GM19043 (cell line): ENCODE data around the gene NCKAP5.

Experiments
- ATAC-seq: cut with Tn5 transposase; IDR thresholded peaks from one replicate; pipeline ENCODE4 v1.9.1; 2021; ENCODE audit warnings: low read depth; ENCODE audit not compliant: unreplicated experiment

The NCKAP5 gene

DNA sequence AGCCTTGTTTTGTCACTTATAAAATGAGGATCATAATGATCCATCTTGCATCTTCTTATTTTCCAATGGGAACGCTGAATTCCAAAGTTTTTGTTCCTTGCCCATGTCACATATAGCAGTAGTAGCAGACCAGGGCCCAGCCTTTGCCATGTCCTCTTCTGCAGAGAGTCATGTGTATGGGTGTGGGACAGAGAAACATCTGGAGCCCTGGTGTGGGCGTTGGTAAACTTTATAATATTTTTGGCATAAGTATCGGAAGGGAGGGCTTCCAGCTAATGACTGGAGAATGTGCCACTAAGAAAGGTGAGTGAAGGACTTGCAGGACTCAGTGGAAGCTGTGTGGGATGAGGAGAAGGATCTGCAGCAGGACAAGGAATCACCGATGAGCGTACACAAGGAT lies 157.2 kb downstream of the NCKAP5 start:
- no peak for ATAC-seq

DNA sequence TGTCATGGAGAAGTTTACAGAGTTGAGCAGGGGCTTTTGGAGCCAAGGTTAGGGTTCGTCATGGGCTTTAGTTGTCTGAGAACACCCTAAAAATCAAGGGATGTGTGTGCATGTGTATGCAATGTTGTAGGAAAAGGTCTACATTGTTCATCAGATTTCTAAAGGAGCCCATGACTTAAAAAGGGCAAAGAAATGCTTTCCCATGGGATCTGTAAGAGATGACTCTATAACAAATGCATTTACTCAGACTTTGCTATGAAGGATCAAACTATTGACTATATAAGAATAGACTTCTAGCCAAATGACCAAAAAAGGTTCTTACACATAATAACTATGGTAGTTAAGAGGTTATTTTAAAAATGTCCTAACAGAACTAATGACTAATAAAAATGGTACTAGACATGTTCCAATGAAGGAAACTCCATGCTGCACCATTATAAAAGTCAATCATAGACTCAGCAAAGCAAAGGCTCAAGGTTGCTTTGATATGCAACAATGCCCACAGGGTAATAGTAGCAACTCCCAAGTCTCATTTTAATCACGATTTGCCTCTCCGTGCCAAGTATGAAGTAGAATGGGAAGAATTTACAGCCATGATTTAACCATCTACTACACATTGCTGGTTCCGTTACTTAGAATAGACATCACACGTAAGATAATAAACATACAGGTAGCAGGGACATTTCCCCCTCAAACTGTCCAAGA lies 158.5 kb downstream of the NCKAP5 start:
- no peak for ATAC-seq

DNA sequence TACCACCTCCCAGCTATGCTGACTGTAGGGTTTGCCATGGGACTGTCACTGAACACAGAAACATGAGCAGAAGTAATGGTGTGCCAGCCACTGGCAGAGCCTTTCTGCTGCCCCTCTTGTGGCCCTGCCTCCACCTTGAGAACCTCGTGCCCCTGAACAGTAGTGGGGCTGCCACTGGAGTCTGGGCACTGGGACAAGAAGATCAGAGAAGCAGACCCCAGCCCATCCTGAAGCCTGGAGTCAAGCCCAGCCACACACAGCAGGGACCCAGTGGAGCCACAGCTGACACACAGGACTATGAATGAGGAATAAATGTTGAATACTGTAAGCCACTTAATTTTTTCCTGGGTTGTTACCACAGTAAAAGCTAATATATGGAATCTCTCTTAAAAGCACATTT lies 159.6 kb downstream of the NCKAP5 start:
- ATAC-seq: no peak

DNA sequence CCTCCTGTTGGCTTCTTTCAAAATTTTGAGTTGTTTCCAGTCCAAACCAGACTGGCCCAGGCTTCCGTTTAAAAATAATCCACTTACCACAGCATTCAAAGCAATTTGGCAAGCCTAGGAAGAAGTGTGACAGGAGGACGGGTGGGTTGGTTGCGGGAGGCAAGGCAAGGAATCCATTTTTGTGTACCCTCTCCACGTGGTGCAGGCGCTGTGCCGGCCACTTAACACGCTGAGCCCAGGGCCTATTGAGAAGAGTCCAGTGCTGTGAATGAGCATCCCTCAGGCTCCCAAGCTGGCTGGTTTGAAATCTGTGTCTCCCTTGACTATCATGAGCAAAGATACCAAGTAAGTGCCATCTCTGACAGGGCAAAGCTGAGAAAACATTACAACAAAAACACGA lies 160.9 kb downstream of the NCKAP5 start:
- no peak for ATAC-seq

DNA sequence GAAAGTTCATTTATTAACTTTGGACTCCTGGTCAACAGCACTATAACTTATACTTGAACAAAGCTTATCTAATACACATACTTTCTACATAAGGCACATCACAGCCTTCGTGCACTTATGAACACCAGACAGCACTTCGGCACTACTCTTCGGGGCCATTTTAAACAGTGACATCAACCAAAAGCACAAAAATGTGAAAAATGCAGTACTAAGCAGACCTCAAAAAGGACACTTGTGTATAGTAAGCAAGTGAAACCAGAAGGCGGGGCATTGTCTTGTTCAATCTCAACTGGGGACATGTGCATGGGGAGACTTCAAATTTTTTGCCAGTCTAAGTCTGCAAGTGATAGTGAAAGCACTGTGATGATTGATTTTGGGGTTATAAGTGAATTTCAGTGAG lies 163.0 kb downstream of the NCKAP5 start:
- ATAC-seq: no peak

DNA sequence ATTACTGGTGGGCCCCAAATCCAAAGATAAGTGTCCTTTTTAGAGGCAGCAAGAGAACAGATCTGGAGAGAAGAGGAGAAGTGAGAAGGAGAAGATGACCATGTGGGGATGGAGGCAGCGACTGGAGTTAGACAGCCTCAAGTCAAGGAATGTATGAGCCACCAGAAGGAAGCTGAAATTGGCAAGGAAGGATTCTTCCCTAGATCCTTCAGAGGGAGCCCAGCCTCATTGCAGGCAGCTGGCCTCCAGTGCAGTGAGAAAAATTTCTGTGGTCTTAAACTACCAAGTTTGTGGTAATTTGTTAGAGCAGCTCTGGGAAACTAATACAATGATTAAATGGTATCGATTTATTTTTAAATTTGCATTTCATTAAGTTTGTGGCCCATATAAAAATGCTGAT lies 167.9 kb downstream of the NCKAP5 start:
- ATAC-seq: no peak

DNA sequence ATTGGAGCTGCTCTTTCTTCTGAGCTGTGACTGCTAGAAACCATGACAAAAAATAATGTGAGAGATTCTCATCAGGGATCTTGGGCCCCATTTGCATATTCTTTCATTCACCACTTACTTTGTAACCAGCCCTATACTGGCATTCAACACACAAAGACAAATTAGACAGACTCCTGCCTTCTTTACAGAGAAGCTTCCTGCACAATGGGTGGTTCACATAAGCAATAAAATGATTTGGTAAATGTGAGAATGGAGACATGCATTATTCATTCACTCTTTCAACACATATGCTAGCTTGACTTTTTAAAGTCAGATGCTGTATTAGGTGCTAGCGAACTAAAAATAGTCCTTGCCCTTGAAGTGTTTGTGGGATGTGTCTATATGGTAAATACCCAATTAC lies 174.4 kb downstream of the NCKAP5 start:
- no peak for ATAC-seq

DNA sequence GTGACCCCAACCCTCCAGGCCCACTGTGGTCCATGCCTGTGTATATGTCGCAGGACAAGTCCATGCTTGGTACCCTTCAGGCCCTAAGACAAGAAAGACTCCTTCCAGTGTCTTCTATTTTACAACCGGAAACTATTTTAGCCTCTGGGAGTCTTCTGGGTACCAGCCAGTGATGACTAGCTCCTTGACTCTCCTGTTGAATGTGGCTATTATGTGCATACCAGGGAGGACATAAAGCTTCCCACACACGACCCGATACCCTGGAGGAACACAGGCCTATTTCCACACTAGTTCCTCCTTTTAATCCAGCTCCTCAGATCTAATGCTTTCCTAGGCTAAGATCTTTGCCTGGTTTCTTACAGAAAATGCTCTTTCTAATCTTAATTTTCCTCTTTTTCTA lies 178.1 kb downstream of the NCKAP5 start:
- ATAC-seq: no peak

DNA sequence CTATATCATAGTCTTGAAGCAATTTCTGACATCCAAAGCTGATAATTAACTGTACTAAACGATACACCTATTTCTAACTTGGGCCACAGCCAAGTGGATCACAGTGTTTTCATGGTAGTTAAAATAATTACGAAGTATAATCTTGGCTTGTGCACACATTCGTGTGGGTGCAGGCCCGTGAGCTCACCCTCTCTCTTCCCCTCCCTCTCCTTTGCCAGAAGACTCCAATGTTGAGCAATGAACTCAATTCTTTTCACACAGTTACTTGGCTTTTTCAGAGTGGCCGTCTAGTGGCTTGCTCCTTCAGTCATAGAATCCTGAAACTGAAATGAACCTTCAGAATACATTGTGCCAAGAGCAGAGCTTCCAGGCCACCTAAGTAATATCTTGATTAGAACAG lies 178.7 kb downstream of the NCKAP5 start:
- no peak for ATAC-seq

DNA sequence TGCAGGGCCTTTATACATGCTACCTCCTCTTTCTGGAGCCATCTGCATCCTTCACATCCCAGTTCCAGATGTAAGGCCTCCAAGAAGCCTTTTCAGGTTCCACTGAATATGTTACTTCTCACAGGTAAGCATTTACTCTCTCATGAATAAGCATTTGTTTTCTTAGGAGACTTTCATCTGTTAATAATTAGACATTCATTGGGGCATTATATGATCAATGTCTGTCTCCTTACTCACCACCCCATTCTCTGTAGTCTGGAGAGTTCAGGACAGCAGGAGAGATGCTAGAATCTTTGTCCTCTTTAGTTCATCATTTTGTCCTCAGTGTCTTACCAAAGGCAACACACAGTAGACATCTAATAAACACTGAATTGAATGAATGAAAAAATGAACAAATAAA lies 185.7 kb downstream of the NCKAP5 start:
- ATAC-seq: no peak

DNA sequence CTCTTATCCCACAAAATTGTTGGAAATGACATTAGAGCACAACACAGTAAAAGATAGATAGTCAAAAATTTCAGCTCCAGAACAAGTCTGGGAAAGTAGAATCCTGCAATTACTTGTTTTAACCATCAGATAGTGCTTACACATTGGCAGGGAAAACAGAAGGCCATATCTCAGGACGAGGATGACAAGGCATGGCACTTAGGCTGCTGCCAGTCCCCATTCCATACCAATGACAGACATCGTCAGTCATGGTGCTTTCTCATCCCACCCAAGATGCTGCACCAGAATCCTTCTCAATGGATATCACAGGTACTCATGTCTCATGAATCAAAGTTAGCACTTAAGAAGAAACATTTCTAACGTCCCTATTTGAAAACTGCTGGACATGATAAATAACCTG lies 187.3 kb downstream of the NCKAP5 start:
- no peak for ATAC-seq

DNA sequence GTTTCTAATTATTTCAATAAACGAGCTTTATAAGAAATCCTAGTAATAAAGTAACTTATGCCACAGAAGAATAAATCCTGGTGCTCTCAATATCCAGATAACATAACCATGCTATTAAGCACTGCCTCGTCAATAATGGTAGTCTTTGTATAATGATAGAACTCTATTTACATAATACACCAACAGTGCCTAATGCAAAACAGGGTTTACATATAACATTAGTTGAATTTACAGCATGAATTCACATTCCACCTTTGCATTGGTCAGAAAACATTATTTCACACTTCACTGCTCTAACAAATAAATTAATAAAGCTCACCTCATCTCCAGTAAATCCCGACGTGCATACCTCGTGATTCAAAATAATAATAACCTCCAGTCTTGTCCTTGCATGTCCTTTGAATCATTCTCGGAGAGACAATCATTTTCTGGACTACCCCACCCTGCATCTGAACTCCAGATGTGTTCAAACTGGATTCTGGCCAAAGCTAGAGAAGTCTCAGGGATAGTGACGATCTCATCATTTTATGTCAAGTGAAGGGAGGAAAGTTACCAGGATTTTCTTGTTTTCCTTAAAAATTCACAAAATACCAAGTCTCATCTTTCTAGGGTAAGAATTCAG lies 189.2 kb downstream of the NCKAP5 start:
- no peak for ATAC-seq

DNA sequence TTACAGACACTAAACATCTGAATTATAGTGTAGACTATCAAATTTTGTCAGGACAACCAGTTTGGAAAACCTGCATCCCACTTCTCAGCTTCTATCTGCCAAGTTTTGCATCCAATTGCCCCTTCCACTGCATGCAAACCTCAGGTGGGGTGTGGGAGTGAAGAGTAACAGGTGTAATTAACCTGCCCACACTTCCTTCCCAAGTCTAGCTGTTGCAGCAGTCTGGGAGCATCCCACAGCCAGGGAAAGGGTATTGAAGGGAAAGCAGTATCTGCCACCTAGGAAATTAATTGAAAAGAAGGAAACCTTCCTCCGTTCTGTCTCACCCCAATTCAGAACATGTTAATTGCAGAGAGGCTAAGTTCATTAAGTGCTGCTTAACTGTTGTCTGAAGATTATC lies 189.9 kb downstream of the NCKAP5 start:
- no peak for ATAC-seq

DNA sequence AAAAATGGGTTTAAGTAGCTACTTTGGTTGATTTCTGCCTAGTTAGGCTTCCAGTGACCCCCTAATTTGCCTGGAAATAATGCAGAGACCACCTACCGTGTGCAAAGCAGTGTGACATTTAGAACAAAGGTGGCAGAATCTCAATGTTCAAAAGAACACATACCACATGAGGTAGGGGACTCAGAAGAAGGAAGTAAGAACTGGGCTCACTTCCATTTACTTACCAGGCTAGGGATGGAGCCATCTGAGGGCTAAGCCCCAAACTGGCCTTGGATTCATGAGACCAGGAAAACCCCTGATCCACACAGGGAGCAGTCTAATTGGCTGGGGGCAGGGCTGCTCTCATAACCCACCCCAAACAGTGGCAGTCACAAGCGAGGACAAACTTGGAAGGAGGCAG lies 190.7 kb downstream of the NCKAP5 start:
- no peak for ATAC-seq

DNA sequence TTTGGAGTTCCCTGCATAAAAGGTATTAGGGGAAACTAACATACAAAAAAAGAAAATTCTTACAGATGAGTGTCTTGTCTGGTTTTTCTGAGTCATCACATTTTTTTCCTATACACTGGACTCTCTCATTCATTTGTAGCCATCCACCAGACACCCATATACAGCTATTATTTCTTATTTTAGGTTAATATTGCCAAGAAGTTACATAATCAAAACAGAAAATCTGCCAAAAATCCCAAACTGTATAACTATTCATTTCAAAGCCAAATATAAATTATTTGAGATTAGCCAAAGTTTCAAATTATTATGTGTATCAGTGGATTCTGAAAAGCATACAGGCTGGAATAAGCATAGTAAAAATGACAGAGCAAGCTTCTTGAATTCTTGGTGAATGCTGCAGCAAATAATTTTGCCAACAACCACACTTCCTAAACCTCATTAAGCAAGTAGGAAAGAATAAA lies 191.2 kb downstream of the NCKAP5 start:
- no peak for ATAC-seq

DNA sequence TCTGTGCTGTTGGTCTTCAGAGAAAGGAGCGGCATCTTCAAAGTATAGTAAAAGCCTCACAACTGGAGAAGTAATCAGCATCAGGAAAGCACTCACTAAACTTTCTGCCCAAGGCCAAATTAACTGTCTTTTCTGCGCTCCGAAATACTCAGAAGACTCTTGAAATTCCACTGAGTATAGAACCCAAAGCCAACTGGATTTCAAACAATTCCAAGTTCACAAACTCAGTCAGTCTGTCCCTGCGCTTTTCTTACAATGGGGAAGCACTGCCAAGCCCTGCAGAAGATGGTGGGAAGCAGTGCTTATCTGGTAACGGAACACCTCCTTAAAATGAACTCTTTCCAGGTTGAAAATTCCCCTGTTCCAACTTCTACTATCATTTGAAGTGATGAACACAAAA lies 193.5 kb downstream of the NCKAP5 start:
- ATAC-seq: no peak

DNA sequence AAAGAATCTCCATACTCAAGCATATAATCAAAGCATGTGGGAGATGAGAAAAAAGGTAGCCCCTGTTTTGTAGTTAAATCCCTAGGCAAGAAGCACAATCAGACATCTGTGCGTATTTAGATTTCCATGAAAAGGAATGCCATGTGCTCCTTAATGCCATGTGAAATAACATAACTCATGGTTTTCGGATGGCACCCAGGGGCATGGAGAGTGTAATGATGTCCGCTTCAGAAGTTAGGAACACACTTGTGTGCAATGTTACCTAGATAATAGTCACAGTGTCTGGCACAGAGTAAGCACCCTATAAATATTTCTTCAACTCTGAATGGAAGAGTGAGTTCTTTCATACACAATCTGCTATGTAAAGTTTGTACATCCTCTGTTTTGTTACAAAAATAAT lies 197.0 kb downstream of the NCKAP5 start:
- no peak for ATAC-seq

DNA sequence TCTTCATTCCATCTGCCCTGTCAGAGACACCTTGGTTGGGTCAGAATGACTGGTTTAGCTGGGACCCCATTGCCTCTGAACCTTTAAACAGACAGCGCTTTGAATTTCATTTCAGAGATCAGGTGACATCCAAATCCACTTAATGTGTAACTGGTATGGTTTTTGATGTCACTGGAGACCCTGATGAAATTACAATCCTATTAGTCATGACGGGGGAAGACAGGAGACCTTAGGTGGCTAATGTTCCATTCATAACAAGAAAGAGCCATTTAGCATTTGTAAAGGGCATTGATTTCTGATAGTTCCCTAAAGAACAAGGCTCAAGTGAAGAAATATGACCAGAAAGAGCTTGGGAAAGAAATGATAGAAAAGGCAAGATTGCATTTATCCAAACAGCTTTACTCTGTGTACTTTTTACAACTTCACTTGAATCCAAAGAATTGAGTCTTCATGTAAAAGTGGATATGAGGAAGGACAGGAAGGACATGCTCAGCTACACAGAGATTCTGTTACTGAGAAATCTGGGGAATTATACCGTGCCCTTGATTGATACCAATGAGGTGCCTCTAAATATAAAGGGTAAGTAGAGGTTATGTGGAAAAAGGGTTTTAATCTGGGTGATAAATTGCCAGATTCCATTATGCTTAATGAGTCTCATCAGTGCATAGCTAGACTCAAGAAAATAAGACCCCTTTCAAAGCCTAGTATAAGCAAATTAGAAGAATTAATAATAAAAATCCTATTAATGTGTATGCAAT lies 198.2 kb downstream of the NCKAP5 start:
- ATAC-seq: no peak

DNA sequence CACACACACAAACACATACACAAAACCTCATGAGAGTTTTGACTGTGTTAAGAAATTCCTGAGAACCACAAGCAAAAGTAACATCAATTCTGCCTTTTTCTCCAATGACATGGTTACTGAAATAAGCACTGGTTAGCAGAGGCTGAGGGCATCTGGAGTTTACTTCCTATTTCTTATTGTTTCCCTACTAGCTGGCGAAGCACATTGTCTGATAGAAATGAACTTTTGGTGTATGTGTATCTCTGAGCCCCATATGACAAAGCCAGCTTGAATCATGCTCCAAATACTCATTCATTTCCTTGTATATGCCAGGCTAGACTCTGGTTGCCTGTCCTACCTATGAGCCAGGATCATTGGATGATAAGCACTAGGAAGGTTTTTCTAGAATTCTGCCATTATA lies 203.1 kb downstream of the NCKAP5 start:
- no peak for ATAC-seq

DNA sequence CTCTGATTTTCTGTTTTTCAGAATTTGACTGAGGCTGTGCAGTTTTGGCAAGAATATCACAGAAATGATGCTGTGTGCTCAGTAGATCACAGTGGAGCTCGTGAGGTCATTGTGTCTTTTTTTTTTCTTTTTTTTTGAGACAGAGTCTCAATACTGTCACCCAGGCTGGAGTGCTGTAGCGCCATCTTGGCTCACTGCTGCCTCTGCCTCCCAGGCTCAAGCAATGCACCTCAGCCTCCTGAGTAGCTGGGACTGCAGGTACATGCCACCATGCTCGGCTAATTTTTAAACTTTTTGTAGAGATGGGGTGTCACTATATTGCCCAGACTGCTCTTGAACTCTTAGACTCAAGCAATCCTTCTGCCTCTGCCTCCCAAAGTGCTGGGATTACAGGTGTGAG lies 203.6 kb downstream of the NCKAP5 start:
- ATAC-seq: no peak

DNA sequence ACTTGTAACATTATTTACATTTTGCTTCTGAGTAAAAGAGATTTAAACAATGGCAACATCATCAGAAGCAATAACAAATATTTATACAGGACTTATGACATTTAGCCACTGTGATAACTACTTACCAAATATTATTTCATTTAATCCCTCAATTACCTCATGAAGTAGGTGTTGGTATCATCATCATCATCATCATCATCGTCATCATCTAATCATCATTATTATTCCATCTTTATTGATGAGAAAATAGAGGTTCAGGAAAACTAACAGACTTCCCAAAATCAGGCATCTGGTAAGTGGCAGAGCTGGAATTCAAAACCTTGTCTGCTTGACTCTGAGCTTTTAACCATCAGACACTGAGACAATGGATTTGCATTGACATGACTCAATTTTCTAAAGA lies 204.4 kb downstream of the NCKAP5 start:
- ATAC-seq: no peak

DNA sequence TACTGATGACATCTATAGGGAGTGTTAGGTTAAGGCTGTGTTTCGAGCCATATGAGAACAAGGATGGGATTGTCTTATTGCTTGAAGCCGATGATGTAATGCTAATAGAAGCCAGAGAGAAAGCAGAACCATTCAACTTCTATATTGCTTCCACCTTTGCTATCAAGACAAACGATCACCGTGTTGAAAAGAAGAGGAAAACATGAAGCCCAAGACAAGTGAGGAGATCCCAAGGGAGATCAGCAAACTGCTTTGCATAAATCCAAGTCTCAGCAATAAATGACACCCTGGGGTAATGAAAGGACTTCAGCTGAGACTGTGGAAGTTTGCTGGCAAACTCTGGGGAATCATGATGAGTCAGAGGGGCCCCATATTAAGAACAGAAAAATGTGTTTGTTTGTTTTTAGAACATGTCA lies 206.2 kb downstream of the NCKAP5 start:
- ATAC-seq: no peak
